CD4-positive, alpha-beta T cell treated with Interleukin-12 subunit alpha and Interleukin-12 subunit beta, for 1 hour (primary cell): Measurements from ENCODE around the gene SORCS2.
A peak's percentile ranks its signal among the peaks of the same experiment; 100 is the strongest.

Source experiments
- DNase-seq: peaks from one replicate; pipeline ENCODE4 v3.0.0-alpha.2; 2020

SORCS2 gene

GRCh38 chr4:7745301-7745885 lies 553.1 kb downstream of the SORCS2 start:
- DNase-seq: no peak

DNA sequence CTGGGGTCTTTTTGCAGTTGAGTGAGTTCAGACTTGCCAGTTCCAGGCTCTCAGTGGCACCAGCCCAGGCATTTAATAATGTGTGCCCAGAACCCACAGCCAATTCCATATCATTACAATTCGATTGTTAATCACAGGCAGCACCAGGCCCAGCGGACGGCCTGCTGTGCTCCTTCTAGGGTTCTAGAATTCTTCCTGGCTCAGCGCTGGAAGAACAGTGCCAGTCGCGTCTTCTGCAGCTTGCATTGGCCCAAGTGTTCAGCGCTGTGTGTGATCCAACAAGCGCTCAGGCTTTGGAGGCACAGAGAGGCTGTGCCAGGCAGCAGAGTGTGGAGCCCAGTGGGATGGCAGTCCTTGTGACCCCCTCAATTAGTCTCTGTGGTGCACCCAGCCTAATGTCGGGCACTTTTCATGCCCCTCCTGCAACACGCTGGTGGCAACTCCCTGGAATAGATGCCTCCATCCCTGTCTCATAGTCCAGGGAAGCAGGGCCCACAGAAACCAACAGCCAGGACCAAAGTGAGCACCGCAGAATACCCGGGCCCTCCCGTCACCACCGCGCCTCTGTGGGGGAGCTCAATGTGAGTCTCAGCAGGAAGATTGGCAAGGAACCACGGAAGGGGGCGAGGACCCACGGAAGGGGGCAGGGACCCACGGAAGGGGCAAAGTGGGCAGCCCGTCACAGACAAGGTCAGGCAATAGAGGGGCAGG lies 554.2 kb downstream of the SORCS2 start:
- no peak for DNase-seq

GRCh38 chr4:7747062-7747385 lies 554.7 kb downstream of the SORCS2 start:
- no peak for DNase-seq

GRCh38 chr4:7747566-7747965 lies 555.2 kb downstream of the SORCS2 start:
- DNase-seq: no peak

- DNase-seq: no peak
Measured at GRCh38 chr4:7750523-7750922, 558.2 kb downstream of the SORCS2 start.

GRCh38 chr4:7750972-7751371 lies 558.6 kb downstream of the SORCS2 start:
- DNase-seq: no peak

GRCh38 chr4:7752649-7753048 lies 560.3 kb downstream of the SORCS2 start:
- no peak for DNase-seq

DNA sequence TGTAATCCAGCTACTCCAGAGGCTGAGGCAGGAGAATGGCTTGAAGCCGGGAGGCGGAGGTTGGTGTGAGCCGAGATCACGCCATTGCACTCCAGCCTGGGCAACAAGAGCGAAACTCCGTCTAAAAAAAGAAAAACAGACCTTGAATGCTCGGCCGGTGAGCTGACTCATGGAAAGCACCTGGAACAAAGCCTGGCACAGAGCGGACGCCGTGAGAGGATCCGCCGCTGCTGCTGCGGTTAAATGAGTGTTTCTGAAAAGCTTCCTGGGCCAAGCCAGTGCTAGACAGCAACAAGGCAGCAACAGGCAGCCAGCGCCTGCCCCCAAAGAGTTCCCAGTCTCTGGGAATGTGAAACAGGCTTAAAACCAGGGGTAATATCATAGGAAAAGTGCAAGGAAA lies 560.9 kb downstream of the SORCS2 start:
- DNase-seq: no peak

DNA sequence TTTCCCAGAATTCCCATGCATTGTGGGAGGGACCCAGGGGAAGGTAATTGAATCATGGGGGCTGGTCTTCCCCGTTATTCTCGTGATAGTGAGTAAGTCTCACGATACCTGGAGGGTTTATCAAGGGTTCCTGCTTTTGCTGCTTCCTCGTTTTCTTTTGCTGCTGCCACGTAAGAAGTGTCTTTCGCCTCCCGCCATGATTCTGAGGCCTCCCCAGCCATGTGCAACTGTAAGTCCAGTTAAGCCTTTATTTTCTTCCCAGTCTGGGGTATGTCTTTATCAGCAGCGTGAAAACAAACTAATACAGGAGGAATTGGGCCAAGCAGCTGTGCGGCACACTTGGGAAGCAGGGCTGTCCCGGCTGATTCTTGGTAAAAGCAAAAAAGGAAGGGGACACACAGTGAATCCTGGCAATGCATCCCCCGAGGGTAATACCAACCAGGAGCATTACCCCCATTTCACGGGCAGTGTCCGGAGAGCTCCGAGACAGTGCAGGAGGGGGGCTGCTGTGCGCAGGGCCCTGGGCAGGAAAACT lies 561.7 kb downstream of the SORCS2 start:
- DNase-seq: no peak

DNA sequence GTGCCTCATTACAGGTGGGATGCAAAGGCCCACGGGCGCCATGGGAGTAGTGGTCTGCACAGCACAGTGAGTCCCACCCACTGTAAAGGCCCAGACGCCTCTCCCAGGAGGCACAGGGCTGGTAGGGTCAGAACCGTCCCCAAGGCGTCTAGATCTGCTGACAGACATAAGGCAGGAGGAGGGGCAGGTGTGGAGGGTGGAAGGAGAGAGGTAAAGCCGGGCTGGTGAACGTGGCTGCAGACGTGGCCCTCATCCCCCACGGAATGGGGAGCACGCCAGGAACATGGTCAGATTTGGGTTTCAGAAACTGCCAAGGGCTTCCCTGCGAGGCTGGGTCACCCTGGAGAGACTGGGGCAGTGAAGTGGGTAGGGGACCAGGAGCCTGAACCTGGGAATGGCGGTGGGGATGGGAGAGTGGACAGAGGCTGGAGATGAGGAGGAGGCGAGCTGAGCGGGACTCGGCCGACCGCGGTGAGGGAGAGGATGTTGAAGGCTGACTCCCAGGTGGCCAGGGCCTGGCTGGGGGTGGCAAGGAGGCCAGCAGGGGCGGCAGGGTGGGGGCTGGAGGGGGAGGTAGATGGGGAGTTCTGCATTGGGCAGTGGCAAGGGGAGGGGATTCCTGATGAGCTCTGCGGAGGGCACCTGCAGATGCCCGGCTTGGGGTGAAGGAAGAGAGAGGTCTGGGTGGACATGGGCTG lies 562.4 kb downstream of the SORCS2 start:
- no peak for DNase-seq

DNA sequence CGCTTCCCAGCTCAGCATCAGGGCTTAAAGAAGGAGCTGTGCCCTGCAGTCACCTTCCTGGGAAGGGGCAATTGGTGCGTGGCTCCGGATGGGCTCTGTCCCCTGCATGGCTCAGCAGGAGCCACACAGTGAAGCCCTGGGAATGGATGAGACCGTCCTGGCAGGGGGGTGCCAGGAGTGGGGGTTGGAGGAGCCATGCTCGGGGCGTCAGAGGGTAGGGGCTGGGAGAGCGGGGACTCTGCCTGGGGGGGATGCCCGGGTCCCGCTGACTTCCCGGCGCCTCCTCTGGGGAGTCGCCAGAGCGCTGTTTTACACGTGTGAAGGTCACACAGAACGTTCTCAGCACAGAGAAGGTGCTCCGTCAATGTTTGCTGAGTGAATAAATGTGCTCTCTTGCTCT lies 563.2 kb downstream of the SORCS2 start:
- no peak for DNase-seq

GRCh38 chr4:7756071-7756470 lies 563.7 kb downstream of the SORCS2 start:
- DNase-seq: no peak

GRCh38 chr4:7756561-7757355 lies 564.4 kb downstream of the SORCS2 start:
- no peak for DNase-seq

- DNase-seq: no peak
Measured at GRCh38 chr4:7757501-7758471, 565.4 kb downstream of the SORCS2 start.

- no peak for DNase-seq
Measured at GRCh38 chr4:7758476-7758875, 566.1 kb downstream of the SORCS2 start.

DNA sequence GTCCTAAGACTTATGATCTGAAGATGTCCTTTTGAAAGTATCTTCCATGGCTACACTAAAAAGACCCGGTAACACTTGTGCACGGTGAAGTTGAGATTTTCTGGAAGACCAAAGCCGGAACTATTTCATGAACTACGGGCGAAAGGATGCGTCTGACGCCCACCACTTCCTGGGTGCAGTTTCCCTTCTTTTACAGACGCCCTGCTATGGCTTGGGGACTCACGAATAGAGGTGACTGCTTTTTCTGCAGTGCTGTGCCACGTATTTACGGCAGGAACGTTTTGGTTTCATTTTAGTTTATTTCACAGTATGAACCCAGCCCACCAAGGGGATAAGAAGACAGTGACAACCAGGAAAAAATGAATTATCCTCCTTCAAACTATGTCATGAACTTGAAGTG lies 566.9 kb downstream of the SORCS2 start:
- peak; percentile 80 for DNase-seq

DNA sequence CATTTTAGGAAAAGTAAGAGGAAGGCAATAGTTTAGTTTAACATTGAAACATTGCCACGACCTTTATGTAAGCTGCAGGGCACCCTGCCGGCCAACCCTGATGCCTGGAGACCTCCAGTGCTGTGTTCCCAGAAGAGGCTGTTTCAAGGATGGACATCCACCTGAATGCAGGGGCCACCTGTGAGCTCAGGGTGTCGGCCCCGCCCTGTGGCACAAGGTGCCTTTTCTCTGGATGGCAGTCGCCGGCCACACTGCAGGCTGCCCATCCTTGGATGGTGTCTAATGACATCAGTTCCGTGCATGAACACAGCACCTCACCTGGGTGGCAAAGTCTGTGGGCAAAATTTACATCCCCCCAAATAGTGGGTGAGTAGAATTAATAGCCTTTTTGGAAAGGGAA lies 567.3 kb downstream of the SORCS2 start:
- no peak for DNase-seq

- no peak for DNase-seq
Measured at GRCh38 chr4:7760228-7760627, 567.9 kb downstream of the SORCS2 start.

GRCh38 chr4:7760706-7761105 lies 568.4 kb downstream of the SORCS2 start:
- DNase-seq: no peak

GRCh38 chr4:7761312-7761711 lies 569.0 kb downstream of the SORCS2 start:
- no peak for DNase-seq

DNA sequence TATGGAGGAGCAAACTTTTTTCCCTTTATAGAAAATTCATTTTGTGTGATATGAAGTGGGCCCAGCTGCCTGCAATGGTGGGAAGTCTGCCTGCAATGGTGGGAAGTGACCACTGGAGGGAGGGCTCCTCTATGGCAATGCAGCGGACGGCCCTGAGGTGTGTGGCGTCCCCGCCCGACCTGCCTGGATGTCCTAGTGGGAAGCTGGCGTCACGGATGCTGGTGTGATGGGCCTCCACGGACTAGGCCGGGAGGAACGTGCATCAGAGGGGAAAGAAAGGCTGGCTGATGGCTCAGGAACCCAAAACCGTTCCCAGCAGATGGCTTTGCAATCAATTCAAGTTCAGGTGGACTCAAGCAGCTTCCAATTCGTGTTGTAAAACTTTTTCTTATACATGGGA lies 569.4 kb downstream of the SORCS2 start:
- DNase-seq: peak; percentile 51

GRCh38 chr4:7762376-7763030 lies 570.2 kb downstream of the SORCS2 start:
- no peak for DNase-seq
